ENCODE results near the gene FALEC. TPM values are rescaled to one million over a fixed set of nuclear protein-coding genes. Genes with fewer than 3 reads are reported as not detected.

Gene FALEC
- total RNA-seq, 4 donors from 2014 or later, result not detected

GRCh38 chr1:150552128-150552910 lies 36.8 kb downstream of the FALEC start:
- peaks cover 0 to 72% (median 22%) of the 10 kb centered on the region in 3 donors for H3K4me1 ChIP-seq
- ATAC-seq, result peak; percentile 78
- H3K9me3 ChIP-seq, result no peaks in the 10 kb centered on the region
- no peak for TF ChIP-seq POLR2A (IDR thresholded peaks at IDR 0.05)
- TF ChIP-seq POLR2AphosphoS5 (IDR thresholded peaks at IDR 0.05), result peak; percentile 95
- H3K4me3 ChIP-seq, result no peak overlapping the region
- peaks cover 0 to 34% of the 10 kb centered on the region in 2 donors for H3K36me3 ChIP-seq
- 20 to 33% methylated on average over 3 to 4 of the region's 13 CpGs for WGBS, 2 donors (ENCODE audit: low coverage in 1 of 2)
- no peaks in the 10 kb centered on the region for H3K27me3 ChIP-seq
- H3K27ac ChIP-seq, result peak overlapping the region; percentile 59 to 98 (median 94)

- TF ChIP-seq EP300 (IDR thresholded peaks at IDR 0.05) (no peak), POLR2AphosphoS5 (IDR thresholded peaks at IDR 0.05) (no peak), CTCF (IDR thresholded peaks at IDR 0.05) (no peak), POLR2A (IDR thresholded peaks at IDR 0.05) (no peak)
- H3K27me3 ChIP-seq, result no peaks in the 10 kb centered on the region
- H3K9me3 ChIP-seq, result no peaks in the 10 kb centered on the region
- peaks cover 0 to 74% (median 22%) of the 10 kb centered on the region in 3 donors for H3K4me1 ChIP-seq
- 94% methylated on average over 3 of the region's 12 CpGs; no CpG with 5 or more reads in 1 of the 2 donors for WGBS, 2 donors (ENCODE audit: low coverage in 1 of 2)
- H3K36me3 ChIP-seq, result peaks cover 0 to 39% of the 10 kb centered on the region in 2 donors
- no peak for ATAC-seq
- H3K27ac ChIP-seq, result peak overlapping the region; percentile 40 to 98 (median 94)
- H3K4me3 ChIP-seq, result no peak overlapping the region
Measured at GRCh38 chr1:150552911-150553289, 37.3 kb downstream of the FALEC start.

- WGBS, 2 donors (ENCODE audit: low coverage in 1 of 2), result 77% methylated on average over 4 of the region's 23 CpGs; no CpG with 5 or more reads in 1 of the 2 donors
- peaks cover 0 to 74% (median 25%) of the 10 kb centered on the region in 3 donors for H3K4me1 ChIP-seq
- ATAC-seq, result no peak
Measured at GRCh38 chr1:150553392-150554085, 38.0 kb downstream of the FALEC start.

GRCh38 chr1:150554086-150554452 lies 38.5 kb downstream of the FALEC start:
- TF ChIP-seq CTCF (IDR thresholded peaks at IDR 0.05) (no peak), EP300 (IDR thresholded peaks at IDR 0.05) (no peak), POLR2AphosphoS5 (IDR thresholded peaks at IDR 0.05) (no peak), POLR2A (IDR thresholded peaks at IDR 0.05) (no peak)
- Histone ChIP-seq H3K36me3 (peaks cover 0 to 41% of the 10 kb centered on the region in 2 donors), H3K4me3 (no peak overlapping the region), H3K27me3 (no peaks in the 10 kb centered on the region), H3K9me3 (no peaks in the 10 kb centered on the region), H3K27ac (peak overlapping the region in 3 of 4 donors; percentile 91 to 98 (median 96)), H3K4me1 (peaks cover 0 to 78% (median 25%) of the 10 kb centered on the region in 3 donors)
- 60 to 100% methylated on average over 1 of the region's 8 CpGs for WGBS, 2 donors (ENCODE audit: low coverage in 1 of 2)
- no peak for ATAC-seq

More at GRCh38 chr1:150553392-150554085, 38.0 kb downstream of the FALEC start:
- no peaks in the 10 kb centered on the region for H3K27me3 ChIP-seq
- peak overlapping the region in 3 of 4 donors; percentile 91 to 98 (median 96) for H3K27ac ChIP-seq
- H3K36me3 ChIP-seq, result peaks cover 0 to 41% of the 10 kb centered on the region in 2 donors
- H3K9me3 ChIP-seq, result no peaks in the 10 kb centered on the region
- no peak overlapping the region for H3K4me3 ChIP-seq
- TF ChIP-seq EP300 (IDR thresholded peaks at IDR 0.05) (no peak), POLR2AphosphoS5 (IDR thresholded peaks at IDR 0.05) (no peak), CTCF (IDR thresholded peaks at IDR 0.05) (no peak), POLR2A (IDR thresholded peaks at IDR 0.05) (peak in 1 of 2 donors; percentile 14)

GRCh38 chr1:150555198-150555970 lies 39.8 kb downstream of the FALEC start:
- 89% methylated on average over 11 of the region's 19 CpGs; no CpG with 5 or more reads in 1 of the 2 donors for WGBS, 2 donors (ENCODE audit: low coverage in 1 of 2)
- H3K27ac ChIP-seq, result peak overlapping the region in 1 of 4 donors; percentile 2
- TF ChIP-seq EP300 (IDR thresholded peaks at IDR 0.05) (no peak), POLR2AphosphoS5 (IDR thresholded peaks at IDR 0.05) (peak; percentile 51), CTCF (IDR thresholded peaks at IDR 0.05) (no peak), POLR2A (IDR thresholded peaks at IDR 0.05) (no peak)

More at GRCh38 chr1:150555198-150555970, 39.8 kb downstream of the FALEC start:
- ATAC-seq, result no peak
- H3K4me1 ChIP-seq, result peaks cover 0 to 79% (median 34%) of the 10 kb centered on the region in 3 donors
- H3K27me3 ChIP-seq, result no peaks in the 10 kb centered on the region
- no peaks in the 10 kb centered on the region for H3K9me3 ChIP-seq
- H3K4me3 ChIP-seq, result no peak overlapping the region
- H3K36me3 ChIP-seq, result peaks cover 0 to 41% of the 10 kb centered on the region in 2 donors
